Heart right ventricle (tissue), 16 donors: ENCODE measurements around the gene IMP3. TPM values are rescaled to one million over a fixed set of nuclear protein-coding genes. Genes with fewer than 3 reads are reported as not detected.
"Not testable (repeated sequence)": the region's sequence is repeated elsewhere in the genome, so short reads cannot be mapped to it uniquely, and the experiment has no call there.

Source experiments
- ATAC-seq, 8 donors: fragments of 200-7000 bp; cut with Tn5 transposase; one replicate each; pipeline ENCODE4 v1.9.1; 2020; ENCODE audit warnings: mild to moderate bottlenecking in 8 of 8, moderate library complexity in 8 of 8, moderate number of reproducible peaks in 1 of 8
- DNase-seq, 2 donors: peaks; one replicate each; pipeline ENCODE4 v3.0.0-alpha.2; 2020
- H3K27ac ChIP-seq, 10 donors: fragments of 200-600 bp; sonication (generic) in 2 of 10; one replicate each; pipeline versions ENCODE4 v1.5.0 to v1.8.0; 2020 to 2022; ENCODE audit warnings: mild to moderate bottlenecking in 3 of 10
- H3K27me3 ChIP-seq, 7 donors: fragments of 200-600 bp; one replicate each; pipeline ENCODE4 v1.8.0; 2021 to 2022; ENCODE audit warnings: mild to moderate bottlenecking in 2 of 7
- H3K36me3 ChIP-seq, 9 donors: fragments of 200-600 bp; sonication (generic) in 1 of 9; one replicate each; pipeline versions ENCODE4 v1.5.0 to v1.8.0; 2020 to 2022; ENCODE audit warnings: mild to moderate bottlenecking in 2 of 9
- H3K4me1 ChIP-seq, 9 donors: fragments of 200-600 bp; sonication (generic) in 1 of 9; one replicate each; pipeline versions ENCODE4 v1.5.0 to v1.8.0; 2020 to 2022; ENCODE audit warnings: mild to moderate bottlenecking in 4 of 9
- H3K4me3 ChIP-seq, 10 donors: fragments of 200-600 bp; sonication (generic) in 2 of 10; one replicate each; pipeline versions ENCODE4 v1.5.0 to v1.8.0; 2020 to 2022; ENCODE audit warnings: mild to moderate bottlenecking in 7 of 10, moderate library complexity in 2 of 10
- H3K9me3 ChIP-seq, 11 donors: fragments of 200-600 bp in 10 of 11; sonication (generic) in 2 of 11; one replicate each; pipeline versions ENCODE4 v1.5.0 to v1.8.0; 2013 to 2022; ENCODE audit warnings: mild to moderate bottlenecking in 2 of 11, control low read depth in 1 of 11, moderate library complexity in 1 of 11
- CTCF ChIP-seq, 9 donors: fragments of 200-600 bp; sonication (generic) in 2 of 9; IDR thresholded peaks; one replicate each; pipeline versions ENCODE4 v1.5.0 to v1.8.0; 2021 to 2022; ENCODE audit warnings: antibody characterized with exemption in 9 of 9, mild to moderate bottlenecking in 5 of 9, moderate library complexity in 1 of 9
- WGBS, 2 donors: extraction: QIAGEN DNeasy Blood & Tissue Kit; methylation state at CpG; one replicate each; pipeline ENCODE4 v1.1.7; 2013; ENCODE audit warnings: inconsistent platforms in 1 of 2; 5-methylcytosine and 5-hydroxymethylcytosine counted together
- intact Hi-C, 10 donors: fragments of 100-400 bp; cut with DNase I; formaldehyde crosslinking; loops; one replicate each; pipeline versions ENCODE4 v1.11.1 to v1.14.2; 2022
- polyA plus RNA-seq, 2 donors: library from polyadenylated mRNA; stranded (reverse); fragments of 200-250 nt; gene quantifications; one replicate each; pipeline ENCODE4 v1.2.3, GENCODE V29; 2013
- total RNA-seq, 10 donors: library from RNA; stranded (reverse); fragmentation: NEBNext Ultra II Directional in 3 of 10; extraction: Animal tissue kit (Norgen Biotek cat#: 25700) in 3 of 10; gene quantifications; one replicate each; pipeline versions ENCODE4 v1.2.1 to v1.2.4, GENCODE V29; 2021 to 2023
- donor health status: Arrhythmogenic right ventricular cardiomyopathy.
- donor health status: ischemic (EF 13 %, LVEDD 7.1; RV severe dilation, severe dysfunction).
- donor health status: healthy with polysubstance abuse.
- donor health status: DM: no; HTN: yes; CAD: no.
- donor health status: DM: no; HTN: no; CAD: no.
- donor health status: ischemic (EF 25% LVEDD 6.9; RV normal size, moderate dysfunction).
- donor health status: ischemic (EF 25% LVEDD 5.7; RV mildly dilated, moderate dysfunction).
- donor health status: healthy.
- donor health status: DM: yes; HTN: yes; CAD: no.
- donor health status: Ischemic cardiomyopathy.
- donor health status: ischemic (EF 35%, LVEDD 5.7; RV mildly dilated, moderate dysfunction).
- donor health status: nonischemic (EF 11% LVEDD 7.7; RV severe dilation, severe dysfunction).
- donor health status: DM: yes; HTN: yes; CAD: no.
- donor health status: PGD.
- donor health status: ischemic (EF 29% LVEDD 5.4; RV normal size, mild dysfunction).
- donor health status: nonischemic (EF 23%, LVEDD 6.1; RV moderate dilation, normal function).

The IMP3 gene
- total and polyA plus RNA-seq, 12 donors, result 33.7 to 77.2 (median 40.2) TPM

GRCh38 chr15:75636026-75636425 is 4.0 kb downstream of the IMP3 start:
- ATAC-seq (no peak), DNase-seq (no peak)
- 93% methylated on average over 6 of the region's 6 CpGs for WGBS, 2 donors
- Histone ChIP-seq H3K4me3 (no peak overlapping the region), H3K27me3 (no peaks in the 10 kb centered on the region), H3K9me3 (no peaks in the 10 kb centered on the region), H3K36me3 (peaks cover 0 to 13% (median 0%) of the 10 kb centered on the region in 9 donors), H3K4me1 (peaks cover 15 to 40% (median 32%) of the 10 kb centered on the region in 9 donors), H3K27ac (peak overlapping the region in 1 of 10 donors; percentile 96)
- intact Hi-C loops, result loop anchor here in 8 of 10 donors (5.0 to 10.0 kb wide), 3 partner anchors 36 to 49 kb away; no protein-coding TSS in a partner anchor
- no peak for TF ChIP-seq CTCF (IDR thresholded peaks at IDR 0.05)

GRCh38 chr15:75633922-75634321 is 6.1 kb downstream of the IMP3 start:
- not testable (repeated sequence) for H3K27ac ChIP-seq, H3K4me3 ChIP-seq, H3K27me3 ChIP-seq, H3K9me3 ChIP-seq, DNase-seq, ATAC-seq
- intact Hi-C loops, result loop anchor here in 1 of 10 donors (10.0 kb wide), 1 partner anchor 51 kb away; no protein-coding TSS in a partner anchor
- peaks cover 11 to 28% (median 22%) of the 10 kb centered on the region in 9 donors for H3K4me1 ChIP-seq
- H3K36me3 ChIP-seq, result peaks cover 0 to 13% (median 0%) of the 10 kb centered on the region in 9 donors
- WGBS, 2 donors, result 91 to 92% methylated on average over 7 of the region's 7 CpGs

- Histone ChIP-seq H3K9me3 (no peaks in the 10 kb centered on the region), H3K27me3 (no peaks in the 10 kb centered on the region), H3K36me3 (peaks cover 0 to 3% (median 0%) of the 10 kb centered on the region in 9 donors), H3K27ac (no peak overlapping the region), H3K4me1 (peaks cover 0 to 8% (median 4%) of the 10 kb centered on the region in 9 donors), H3K4me3 (no peak overlapping the region)
- intact Hi-C loops, result loop anchor here in 1 of 10 donors (10.0 kb wide), 1 partner anchor 53 kb away; no protein-coding TSS in a partner anchor
- TF ChIP-seq CTCF (IDR thresholded peaks at IDR 0.05), result no peak
- DNase-seq (no peak), ATAC-seq (no peak)
Observed at GRCh38 chr15:75631935-75632334, 8.1 kb downstream of the IMP3 start.

GRCh38 chr15:75625542-75626347 is 14.3 kb downstream of the IMP3 start, which contains the start of gene SNUPN:
Gene SNUPN (minus strand): TSS chr15:75625725. CDS start chr15:75621051, 4,674 bp downstream.
- ATAC-seq (peak; percentile 93 to 96 (median 95)), DNase-seq (peak; percentile 95 to 96)
- WGBS, 2 donors, result 1% methylated on average over 38 to 47 of the region's 47 CpGs
- Histone ChIP-seq H3K27me3 (no peaks in the 10 kb centered on the region), H3K4me3 (peak within 1 kb of the TSS; percentile 75 to 98 (median 88)), H3K4me1 (peaks cover 0 to 30% (median 18%) of the 10 kb centered on the region in 9 donors), H3K36me3 (no peaks in the 10 kb centered on the region), H3K27ac (peak within 1 kb of the TSS; percentile 76 to 100 (median 98)), H3K9me3 (no peaks in the 10 kb centered on the region)
- intact Hi-C loops, result loop anchor here in 5 of 10 donors (1.0 to 10.0 kb wide), 7 partner anchors 13 to 261 kb away; partner anchors contain the start of genes SIN3A (in 4 of the 5), MAN2C1 (in 2 of the 5) and PTPN9 (in 1 of the 5)
- no peak for TF ChIP-seq CTCF (IDR thresholded peaks at IDR 0.05)
